ENCODE results near the gene PFKP.

Gene PFKP

GRCh38 chr10:3150366-3150765 lies 83.0 kb downstream of the PFKP start:
- Histone ChIP-seq H3K4me3 (no peak overlapping the region), H3K9me3 (no peaks in the 10 kb centered on the region), H3K27me3 (no peaks in the 10 kb centered on the region), H3K36me3 (peaks cover 90 to 100% (median 98%) of the 10 kb centered on the region in 3 donors), H3K27ac (no peak overlapping the region), H3K4me1 (no peaks in the 10 kb centered on the region)
- intact Hi-C loops (cut with DNase I; ENCODE audit: low total_unique reads): no loop called here
- no peak for DNase-seq
- TF ChIP-seq CTCF (IDR thresholded peaks at IDR 0.05): no peak

- intact Hi-C loops (cut with DNase I; ENCODE audit: low total_unique reads): no loop called here
- no peak for DNase-seq
- H3K27ac ChIP-seq: no peak overlapping the region
Measured at GRCh38 chr10:3150961-3151360, 83.6 kb downstream of the PFKP start.

GRCh38 chr10:3151889-3152565 lies 84.7 kb downstream of the PFKP start:
- Histone ChIP-seq H3K27ac (no peak overlapping the region), H3K9me3 (no peaks in the 10 kb centered on the region), H3K27me3 (no peaks in the 10 kb centered on the region), H3K36me3 (peaks cover 91 to 98% (median 98%) of the 10 kb centered on the region in 3 donors), H3K4me1 (no peaks in the 10 kb centered on the region), H3K4me3 (no peak overlapping the region)
- intact Hi-C loops (cut with DNase I; ENCODE audit: low total_unique reads): no loop called here
- TF ChIP-seq CTCF (IDR thresholded peaks at IDR 0.05): no peak
- no peak for DNase-seq

More at GRCh38 chr10:3150961-3151360, 83.6 kb downstream of the PFKP start:
- Histone ChIP-seq H3K4me1 (no peaks in the 10 kb centered on the region), H3K36me3 (peaks cover 90 to 100% (median 98%) of the 10 kb centered on the region in 3 donors), H3K9me3 (no peaks in the 10 kb centered on the region), H3K27me3 (no peaks in the 10 kb centered on the region), H3K4me3 (no peak overlapping the region)
- no peak for TF ChIP-seq CTCF (IDR thresholded peaks at IDR 0.05)

- Histone ChIP-seq H3K27ac (no peak overlapping the region), H3K9me3 (no peaks in the 10 kb centered on the region), H3K36me3 (peaks cover 91 to 98% (median 98%) of the 10 kb centered on the region in 3 donors), H3K4me1 (no peaks in the 10 kb centered on the region), H3K4me3 (no peak overlapping the region), H3K27me3 (no peaks in the 10 kb centered on the region)
- intact Hi-C loops (cut with DNase I; ENCODE audit: low total_unique reads): no loop called here
- no peak for DNase-seq
- no peak for TF ChIP-seq CTCF (IDR thresholded peaks at IDR 0.05)
Measured at GRCh38 chr10:3152566-3152935, 85.2 kb downstream of the PFKP start.

GRCh38 chr10:3154666-3155065 lies 87.3 kb downstream of the PFKP start:
- Histone ChIP-seq H3K4me3 (no peak overlapping the region), H3K36me3 (peaks cover 90 to 99% (median 98%) of the 10 kb centered on the region in 3 donors)
- intact Hi-C loops (cut with DNase I; ENCODE audit: low total_unique reads): no loop called here

More at GRCh38 chr10:3154666-3155065, 87.3 kb downstream of the PFKP start:
- H3K27ac ChIP-seq: no peak overlapping the region
- DNase-seq: no peak
- H3K27me3 ChIP-seq: no peaks in the 10 kb centered on the region
- no peaks in the 10 kb centered on the region for H3K4me1 ChIP-seq
- H3K9me3 ChIP-seq: no peaks in the 10 kb centered on the region
- TF ChIP-seq CTCF (IDR thresholded peaks at IDR 0.05): no peak

Data from tibial artery (tissue), 4 donors.